ENCODE measurements around the gene EIF2B2. TPM values are rescaled to one million over a fixed set of nuclear protein-coding genes. Genes with fewer than 3 reads are reported as not detected.

EIF2B2 gene
- total RNA-seq, 1 donor from 2014 or later, result 37.7 TPM

- Mint-ChIP-seq H3K4me1 (ENCODE audit: low read depth, unreplicated experiment) (peaks cover 9% of the 10 kb centered on the region), H3K9me3 (ENCODE audit: unreplicated experiment) (peaks cover 4% of the 10 kb centered on the region), H3K36me3 (ENCODE audit: low read depth, unreplicated experiment) (peaks cover 2% of the 10 kb centered on the region), H3K27ac (ENCODE audit: unreplicated experiment) (no peak overlapping the region), H3K27me3 (ENCODE audit: low read depth, unreplicated experiment) (peaks cover 29% of the 10 kb centered on the region), H3K4me3 (ENCODE audit: unreplicated experiment) (no peak overlapping the region)
- Histone ChIP-seq H3K36me3 (ENCODE audit: insufficient read depth, low read length) (no peaks in the 10 kb centered on the region), H3K4me1 (ENCODE audit: insufficient read depth, low read length) (peaks cover 14% of the 10 kb centered on the region), H3K27me3 (ENCODE audit: insufficient read depth, low read length) (no peaks in the 10 kb centered on the region), H3K9ac (ENCODE audit: low read length) (no peak overlapping the region), H3K9me3 (ENCODE audit: insufficient read depth, low read depth, low read length) (no peaks in the 10 kb centered on the region), H3K4me3 (ENCODE audit: insufficient read depth, low read depth, low read length) (no peak overlapping the region), H2AFZ (ENCODE audit: low read depth, low read length) (no peak overlapping the region), H3K4me2 (ENCODE audit: low read length) (no peak overlapping the region), H3K79me2 (ENCODE audit: insufficient read depth, low read length) (no peaks in the 10 kb centered on the region), H3K27ac (ENCODE audit: low read depth, low read length) (no peak overlapping the region), H4K20me1 (ENCODE audit: insufficient read depth, low read length) (no peaks in the 10 kb centered on the region)
- TF ChIP-seq CTCF (IDR thresholded peaks at IDR 0.05; ENCODE audit: insufficient read depth, low read depth, low read length), result no peak
- TF ChIP-seq EZH2 (IDR thresholded peaks at IDR 0.05; ENCODE audit: insufficient read depth, low read length), result no peak
- FAIRE-seq (no peak), DNase-seq (ENCODE audit: low read depth) (no peak)
These were observed 41.3 kb upstream of the EIF2B2 start for GRCh38 chr14:74961238-74961911.

GRCh38 chr14:74962046-74962445, 40.7 kb upstream of the EIF2B2 start:
- Mint-ChIP-seq H3K4me3 (ENCODE audit: unreplicated experiment) (no peak overlapping the region), H3K27me3 (ENCODE audit: low read depth, unreplicated experiment) (peaks cover 29% of the 10 kb centered on the region), H3K36me3 (ENCODE audit: low read depth, unreplicated experiment) (peaks cover 2% of the 10 kb centered on the region), H3K27ac (ENCODE audit: unreplicated experiment) (no peak overlapping the region), H3K4me1 (ENCODE audit: low read depth, unreplicated experiment) (peaks cover 8% of the 10 kb centered on the region), H3K9me3 (ENCODE audit: unreplicated experiment) (peaks cover 4% of the 10 kb centered on the region)
- no peak for FAIRE-seq
- no peaks in the 10 kb centered on the region for H3K27me3 ChIP-seq (ENCODE audit: insufficient read depth, low read length)
- H3K4me1 ChIP-seq (ENCODE audit: insufficient read depth, low read length), result peaks cover 14% of the 10 kb centered on the region
- H3K4me2 ChIP-seq (ENCODE audit: low read length), result no peak overlapping the region
- TF ChIP-seq CTCF (IDR thresholded peaks at IDR 0.05; ENCODE audit: insufficient read depth, low read depth, low read length), result no peak
- TF ChIP-seq EZH2 (IDR thresholded peaks at IDR 0.05; ENCODE audit: insufficient read depth, low read length), result no peak
- no peak overlapping the region for H3K9ac ChIP-seq (ENCODE audit: low read length)
- H2AFZ ChIP-seq (ENCODE audit: low read depth, low read length), result no peak overlapping the region
- no peaks in the 10 kb centered on the region for H3K79me2 ChIP-seq (ENCODE audit: insufficient read depth, low read length)
- DNase-seq (ENCODE audit: low read depth), result no peak
- H3K4me3 ChIP-seq (ENCODE audit: insufficient read depth, low read depth, low read length), result no peak overlapping the region
- no peak overlapping the region for H3K27ac ChIP-seq (ENCODE audit: low read depth, low read length)
- no peaks in the 10 kb centered on the region for H3K9me3 ChIP-seq (ENCODE audit: insufficient read depth, low read depth, low read length)
- H4K20me1 ChIP-seq (ENCODE audit: insufficient read depth, low read length), result no peaks in the 10 kb centered on the region
- no peaks in the 10 kb centered on the region for H3K36me3 ChIP-seq (ENCODE audit: insufficient read depth, low read length)

- H3K36me3 ChIP-seq (ENCODE audit: insufficient read depth, low read length), result no peaks in the 10 kb centered on the region
- H3K27ac ChIP-seq (ENCODE audit: low read depth, low read length), result no peak overlapping the region
- FAIRE-seq (no peak), DNase-seq (ENCODE audit: low read depth) (no peak)
- H4K20me1 ChIP-seq (ENCODE audit: insufficient read depth, low read length), result no peaks in the 10 kb centered on the region
- no peaks in the 10 kb centered on the region for H3K27me3 ChIP-seq (ENCODE audit: insufficient read depth, low read length)
- H3K9me3 ChIP-seq (ENCODE audit: insufficient read depth, low read depth, low read length), result no peaks in the 10 kb centered on the region
- Mint-ChIP-seq H3K27ac (ENCODE audit: unreplicated experiment) (no peak overlapping the region), H3K27me3 (ENCODE audit: low read depth, unreplicated experiment) (peaks cover 31% of the 10 kb centered on the region), H3K36me3 (ENCODE audit: low read depth, unreplicated experiment) (peaks cover 2% of the 10 kb centered on the region), H3K4me3 (ENCODE audit: unreplicated experiment) (no peak overlapping the region), H3K9me3 (ENCODE audit: unreplicated experiment) (peaks cover 4% of the 10 kb centered on the region), H3K4me1 (ENCODE audit: low read depth, unreplicated experiment) (peaks cover 8% of the 10 kb centered on the region)
- H3K9ac ChIP-seq (ENCODE audit: low read length), result no peak overlapping the region
- H2AFZ ChIP-seq (ENCODE audit: low read depth, low read length), result no peak overlapping the region
- peaks cover 14% of the 10 kb centered on the region for H3K4me1 ChIP-seq (ENCODE audit: insufficient read depth, low read length)
- no peak overlapping the region for H3K4me3 ChIP-seq (ENCODE audit: insufficient read depth, low read depth, low read length)
- no peaks in the 10 kb centered on the region for H3K79me2 ChIP-seq (ENCODE audit: insufficient read depth, low read length)
- H3K4me2 ChIP-seq (ENCODE audit: low read length), result no peak overlapping the region
- TF ChIP-seq EZH2 (IDR thresholded peaks at IDR 0.05; ENCODE audit: insufficient read depth, low read length), result no peak
- TF ChIP-seq CTCF (IDR thresholded peaks at IDR 0.05; ENCODE audit: insufficient read depth, low read depth, low read length), result no peak
These were observed 40.2 kb upstream of the EIF2B2 start for GRCh38 chr14:74962493-74962892.

Measured in astrocyte (in vitro differentiated cells and primary cell).